GM21360 (cell line): ENCODE data around the gene CCDC15.

Experiments used
- ATAC-seq: cut with Tn5 transposase; IDR thresholded peaks from one replicate; pipeline ENCODE4 v1.9.1; 2021; ENCODE audit warnings: mild to moderate bottlenecking, moderate library complexity; ENCODE audit not compliant: unreplicated experiment

Gene CCDC15

GRCh38 chr11:125063429-125064043 is 109.5 kb downstream of the CCDC15 start:
- ATAC-seq, result peak; percentile 20

- no peak for ATAC-seq
Measured at GRCh38 chr11:125064070-125064469, 110.1 kb downstream of the CCDC15 start.

- ATAC-seq, result no peak
Measured at GRCh38 chr11:125068368-125068767, 114.4 kb downstream of the CCDC15 start.

- ATAC-seq, result no peak
Measured at GRCh38 chr11:125069008-125069407, 115.0 kb downstream of the CCDC15 start.

- no peak for ATAC-seq
Measured at GRCh38 chr11:125069796-125070195, 115.8 kb downstream of the CCDC15 start.

GRCh38 chr11:125070699-125071254 is 116.8 kb downstream of the CCDC15 start:
- ATAC-seq, result peak; percentile 58

- no peak for ATAC-seq
Measured at GRCh38 chr11:125071435-125071834, 117.4 kb downstream of the CCDC15 start.

- ATAC-seq, result no peak
Measured at GRCh38 chr11:125071846-125072217, 117.8 kb downstream of the CCDC15 start.

- peak; percentile 87 for ATAC-seq
Measured at GRCh38 chr11:125072218-125072960, 118.4 kb downstream of the CCDC15 start.

- ATAC-seq, result no peak
Measured at GRCh38 chr11:125072961-125073590, 119.1 kb downstream of the CCDC15 start.

GRCh38 chr11:125073616-125074483 is 119.8 kb downstream of the CCDC15 start:
- no peak for ATAC-seq

- no peak for ATAC-seq
Measured at GRCh38 chr11:125074511-125075241, 120.7 kb downstream of the CCDC15 start.

GRCh38 chr11:125075242-125075625 is 121.2 kb downstream of the CCDC15 start:
- ATAC-seq, result no peak

- no peak for ATAC-seq
Measured at GRCh38 chr11:125075900-125076317, 121.9 kb downstream of the CCDC15 start.

GRCh38 chr11:125076378-125076945 is 122.5 kb downstream of the CCDC15 start:
- no peak for ATAC-seq

- no peak for ATAC-seq
Measured at GRCh38 chr11:125078016-125078415, 124.0 kb downstream of the CCDC15 start.

- ATAC-seq, result no peak
Measured at GRCh38 chr11:125078516-125079140, 124.6 kb downstream of the CCDC15 start.

GRCh38 chr11:125079151-125079877 is 125.3 kb downstream of the CCDC15 start:
- ATAC-seq, result no peak
